SK-N-SH treated with all-trans-retinoic acid at 6 μM for 48 hours (cell line): Measurements from ENCODE around the gene CCDC57.

Source experiments
- ATAC-seq: fragments of 200-7000 bp; cut with Tn5 transposase; 3 replicates; pipeline ENCODE4 v1.9.1; 2020; ENCODE audit warnings: mild to moderate bottlenecking, moderate library complexity
- ARNTL ChIP-seq: fragments of 450-650 bp; formaldehyde crosslinking; IDR thresholded peaks from 2 replicates; pipeline ENCODE4 v1.5.0; 2020; ENCODE audit warnings: low read depth, mild to moderate bottlenecking, moderate library complexity, borderline replicate concordance
- BACH2 ChIP-seq: fragments of 250-450 bp; sonication (Bioruptor Pico); IDR thresholded peaks from 2 replicates; pipeline ENCODE4 v1.9.0; 2021; ENCODE audit warnings: mild to moderate bottlenecking, borderline replicate concordance
- CSDC2 ChIP-seq: fragments of 250-450 bp; sonication (Bioruptor Pico); IDR thresholded peaks from 2 replicates; pipeline ENCODE4 v1.5.0; 2020; ENCODE audit warnings: mild to moderate bottlenecking, moderate library complexity
- CSRNP3 ChIP-seq: fragments of 250-450 bp; sonication (Bioruptor Pico); IDR thresholded peaks from 2 replicates; pipeline ENCODE4 v1.5.1; 2021; ENCODE audit warnings: mild to moderate bottlenecking, moderate library complexity
- ESRRG ChIP-seq: fragments of 250-450 bp; sonication (Bioruptor Pico); IDR thresholded peaks from 2 replicates; pipeline ENCODE4 v1.6.1; 2021; ENCODE audit warnings: mild to moderate bottlenecking
- GLIS3 ChIP-seq: fragments of 250-450 bp; sonication (Bioruptor Pico); IDR thresholded peaks from 2 replicates; pipeline ENCODE4 v1.5.0; 2020; ENCODE audit warnings: mild to moderate bottlenecking, moderate library complexity
- ISL1 ChIP-seq: fragments of 250-450 bp; sonication (Bioruptor Pico); IDR thresholded peaks from 2 replicates; pipeline ENCODE4 v2.1.2; 2022; ENCODE audit warnings: mild to moderate bottlenecking, moderate library complexity
- OSR1 ChIP-seq: fragments of 250-450 bp; sonication (Bioruptor Pico); IDR thresholded peaks from 2 replicates; pipeline ENCODE4 v1.8.0; 2022; ENCODE audit warnings: moderate library complexity, mild to moderate bottlenecking, inconsistent platforms
- PPARA ChIP-seq: fragments of 250-450 bp; sonication (Bioruptor Pico); IDR thresholded peaks from 2 replicates; pipeline ENCODE4 v1.5.0; 2020; ENCODE audit warnings: mild to moderate bottlenecking, borderline replicate concordance
- RARB ChIP-seq: fragments of 250-450 bp; sonication (Bioruptor Pico); IDR thresholded peaks from 2 replicates; pipeline ENCODE4 v1.8.0; 2021; ENCODE audit warnings: mild to moderate bottlenecking, moderate library complexity
- SNAI2 ChIP-seq: fragments of 250-450 bp; sonication (Bioruptor Pico); IDR thresholded peaks from 2 replicates; pipeline ENCODE4 v1.5.0; 2020; ENCODE audit warnings: mild to moderate bottlenecking, moderate library complexity
- TCF4 ChIP-seq: fragments of 250-450 bp; sonication (Bioruptor Pico); IDR thresholded peaks from 2 replicates; pipeline ENCODE4 v1.8.0; 2021; ENCODE audit warnings: mild to moderate bottlenecking, moderate library complexity, borderline replicate concordance
- TOX ChIP-seq: fragments of 250-450 bp; sonication (Bioruptor Pico); IDR thresholded peaks from 2 replicates; pipeline ENCODE4 v1.8.0; 2021; ENCODE audit warnings: mild to moderate bottlenecking, moderate library complexity, borderline replicate concordance
- TSHZ2 ChIP-seq: fragments of 250-450 bp; sonication (Bioruptor Pico); IDR thresholded peaks from 2 replicates; pipeline ENCODE4 v1.5.0; 2020; ENCODE audit warnings: mild to moderate bottlenecking, moderate library complexity
- ZC3H10 ChIP-seq: fragments of 250-450 bp; sonication (Bioruptor Pico); IDR thresholded peaks from 2 replicates; pipeline ENCODE4 v1.5.1; 2021; ENCODE audit warnings: mild to moderate bottlenecking, moderate library complexity
- ZFP3 ChIP-seq: fragments of 250-450 bp; sonication (Bioruptor Pico); IDR thresholded peaks from 2 replicates; pipeline ENCODE4 v1.5.0; 2020; ENCODE audit warnings: mild to moderate bottlenecking, moderate library complexity
- ZFP30 ChIP-seq: fragments of 450-650 bp; formaldehyde crosslinking; IDR thresholded peaks from 2 replicates; pipeline ENCODE4 v1.5.0; 2022; ENCODE audit warnings: mild to moderate bottlenecking, moderate library complexity
- ZNF8 ChIP-seq: fragments of 450-650 bp; formaldehyde crosslinking; IDR thresholded peaks from 2 replicates; pipeline ENCODE4 v1.5.0; 2020; ENCODE audit warnings: mild to moderate bottlenecking, moderate library complexity
- TF ChIP-seq, protein P1 (sequence below): fragments of 250-450 bp; sonication (Bioruptor Pico); IDR thresholded peaks from 2 replicates; pipeline ENCODE4 v1.8.0; 2020; ENCODE audit warnings: mild to moderate bottlenecking, moderate library complexity, borderline replicate concordance
- TF ChIP-seq, protein P2 (sequence below): fragments of 250-450 bp; sonication (Bioruptor Pico); IDR thresholded peaks from 2 replicates; pipeline ENCODE4 v1.5.1; 2020; ENCODE audit warnings: low read depth, mild to moderate bottlenecking, moderate library complexity

Gene CCDC57

GRCh38 chr17:82080048-82080788, 132.4 kb downstream of the CCDC57 start:
- no peak for ATAC-seq
- TF ChIP-seq, protein P1, sequence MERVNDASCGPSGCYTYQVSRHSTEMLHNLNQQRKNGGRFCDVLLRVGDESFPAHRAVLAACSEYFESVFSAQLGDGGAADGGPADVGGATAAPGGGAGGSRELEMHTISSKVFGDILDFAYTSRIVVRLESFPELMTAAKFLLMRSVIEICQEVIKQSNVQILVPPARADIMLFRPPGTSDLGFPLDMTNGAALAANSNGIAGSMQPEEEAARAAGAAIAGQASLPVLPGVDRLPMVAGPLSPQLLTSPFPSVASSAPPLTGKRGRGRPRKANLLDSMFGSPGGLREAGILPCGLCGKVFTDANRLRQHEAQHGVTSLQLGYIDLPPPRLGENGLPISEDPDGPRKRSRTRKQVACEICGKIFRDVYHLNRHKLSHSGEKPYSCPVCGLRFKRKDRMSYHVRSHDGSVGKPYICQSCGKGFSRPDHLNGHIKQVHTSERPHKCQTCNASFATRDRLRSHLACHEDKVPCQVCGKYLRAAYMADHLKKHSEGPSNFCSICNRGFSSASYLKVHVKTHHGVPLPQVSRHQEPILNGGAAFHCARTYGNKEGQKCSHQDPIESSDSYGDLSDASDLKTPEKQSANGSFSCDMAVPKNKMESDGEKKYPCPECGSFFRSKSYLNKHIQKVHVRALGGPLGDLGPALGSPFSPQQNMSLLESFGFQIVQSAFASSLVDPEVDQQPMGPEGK (CRISPR knock-in tag), result no peak
- TF ChIP-seq CSDC2 (CRISPR knock-in tag) (no peak), BACH2 (CRISPR knock-in tag) (no peak), ZFP3 (CRISPR knock-in tag) (no peak), ESRRG (CRISPR knock-in tag) (no peak), RARB (CRISPR knock-in tag) (no peak), OSR1 (CRISPR knock-in tag) (no peak), ZNF8 (no peak), ZC3H10 (no peak), TSHZ2 (CRISPR knock-in tag) (no peak), CSRNP3 (CRISPR knock-in tag) (no peak), TOX (no peak), SNAI2 (CRISPR knock-in tag) (no peak)

GRCh38 chr17:82079001-82079677, 133.5 kb downstream of the CCDC57 start:
- no peak for TF ChIP-seq GLIS3 (CRISPR knock-in tag)
- no peak for TF ChIP-seq ISL1
- TF ChIP-seq ESRRG (CRISPR knock-in tag), result no peak
- no peak for TF ChIP-seq CSDC2 (CRISPR knock-in tag)
- no peak for TF ChIP-seq ZFP3 (CRISPR knock-in tag)
- TF ChIP-seq ARNTL (CRISPR knock-in tag), result no peak
- no peak for TF ChIP-seq RARB (CRISPR knock-in tag)
- TF ChIP-seq ZNF8, result no peak
- TF ChIP-seq, protein P2, sequence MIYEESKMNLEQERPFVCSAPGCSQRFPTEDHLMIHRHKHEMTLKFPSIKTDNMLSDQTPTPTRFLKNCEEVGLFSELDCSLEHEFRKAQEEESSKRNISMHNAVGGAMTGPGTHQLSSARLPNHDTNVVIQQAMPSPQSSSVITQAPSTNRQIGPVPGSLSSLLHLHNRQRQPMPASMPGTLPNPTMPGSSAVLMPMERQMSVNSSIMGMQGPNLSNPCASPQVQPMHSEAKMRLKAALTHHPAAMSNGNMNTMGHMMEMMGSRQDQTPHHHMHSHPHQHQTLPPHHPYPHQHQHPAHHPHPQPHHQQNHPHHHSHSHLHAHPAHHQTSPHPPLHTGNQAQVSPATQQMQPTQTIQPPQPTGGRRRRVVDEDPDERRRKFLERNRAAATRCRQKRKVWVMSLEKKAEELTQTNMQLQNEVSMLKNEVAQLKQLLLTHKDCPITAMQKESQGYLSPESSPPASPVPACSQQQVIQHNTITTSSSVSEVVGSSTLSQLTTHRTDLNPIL (CRISPR knock-in tag), result no peak
- TF ChIP-seq ZFP30 (CRISPR knock-in tag), result no peak
- no peak for TF ChIP-seq CSRNP3 (CRISPR knock-in tag)
- no peak for TF ChIP-seq TOX
- TF ChIP-seq ZC3H10, result no peak
- no peak for TF ChIP-seq BACH2 (CRISPR knock-in tag)
- no peak for TF ChIP-seq OSR1 (CRISPR knock-in tag)
- no peak for TF ChIP-seq PPARA
- no peak for TF ChIP-seq TCF4 (CRISPR knock-in tag)
- TF ChIP-seq, all 23 proteins: peak for 0
- ATAC-seq, result no peak

DNA sequence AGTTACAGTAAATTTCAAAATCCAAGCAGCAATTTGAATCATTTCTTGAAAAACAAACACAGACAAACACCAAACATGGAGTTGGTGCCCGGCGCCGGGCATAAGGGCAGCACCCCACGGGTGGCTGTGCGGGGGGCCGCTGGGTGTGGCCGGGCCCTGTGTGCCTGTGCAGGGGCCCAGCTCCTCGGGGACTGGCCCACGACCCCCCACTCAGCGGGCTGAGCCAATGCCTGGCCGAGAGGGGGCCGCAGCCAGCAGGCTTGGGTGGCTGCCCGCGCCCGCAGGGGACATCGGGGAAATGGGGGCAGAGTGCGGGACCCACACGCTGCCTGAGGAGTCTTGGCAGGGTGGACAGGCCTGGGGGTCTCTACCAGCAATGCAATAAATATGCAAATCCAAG, 134.2 kb downstream of the CCDC57 start:
- ATAC-seq, result no peak
- no peak for TF ChIP-seq ZFP30 (CRISPR knock-in tag)
- TF ChIP-seq TCF4 (CRISPR knock-in tag), result no peak
- TF ChIP-seq ESRRG (CRISPR knock-in tag), result no peak
- TF ChIP-seq, all 23 proteins: peak for 0
